Melanocyte of skin (primary cell): Measurements from ENCODE around the gene RRP1. TPM values are rescaled to one million over a fixed set of nuclear protein-coding genes. Genes with fewer than 3 reads are reported as not detected.

ENCODE experiments used
- small RNA-seq, 2 donors: library from RNA; depleted of rRNA; stranded (forward); fragments of <200 nt; gene quantifications; one replicate each; pipeline ENCODE3, GENCODE V24; 2012
- total RNA-seq, 2 donors: library from RNA; depleted of rRNA; stranded (reverse); fragments of >200 nt; gene quantifications; 2 replicates each; pipeline ENCODE4 v1.2.3, GENCODE V29; 2012

RRP1 gene, protein sequence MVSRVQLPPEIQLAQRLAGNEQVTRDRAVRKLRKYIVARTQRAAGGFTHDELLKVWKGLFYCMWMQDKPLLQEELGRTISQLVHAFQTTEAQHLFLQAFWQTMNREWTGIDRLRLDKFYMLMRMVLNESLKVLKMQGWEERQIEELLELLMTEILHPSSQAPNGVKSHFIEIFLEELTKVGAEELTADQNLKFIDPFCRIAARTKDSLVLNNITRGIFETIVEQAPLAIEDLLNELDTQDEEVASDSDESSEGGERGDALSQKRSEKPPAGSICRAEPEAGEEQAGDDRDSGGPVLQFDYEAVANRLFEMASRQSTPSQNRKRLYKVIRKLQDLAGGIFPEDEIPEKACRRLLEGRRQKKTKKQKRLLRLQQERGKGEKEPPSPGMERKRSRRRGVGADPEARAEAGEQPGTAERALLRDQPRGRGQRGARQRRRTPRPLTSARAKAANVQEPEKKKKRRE
- total RNA-seq, result 10 to 100 TPM; 26.2 to 33.0 TPM

GRCh38 chr21:43789276-43790009, at the start of gene RRP1:
RRP1 (plus strand) TSS chr21:43789577; CDS start chr21:43789630, 53 bp downstream.

DNA sequence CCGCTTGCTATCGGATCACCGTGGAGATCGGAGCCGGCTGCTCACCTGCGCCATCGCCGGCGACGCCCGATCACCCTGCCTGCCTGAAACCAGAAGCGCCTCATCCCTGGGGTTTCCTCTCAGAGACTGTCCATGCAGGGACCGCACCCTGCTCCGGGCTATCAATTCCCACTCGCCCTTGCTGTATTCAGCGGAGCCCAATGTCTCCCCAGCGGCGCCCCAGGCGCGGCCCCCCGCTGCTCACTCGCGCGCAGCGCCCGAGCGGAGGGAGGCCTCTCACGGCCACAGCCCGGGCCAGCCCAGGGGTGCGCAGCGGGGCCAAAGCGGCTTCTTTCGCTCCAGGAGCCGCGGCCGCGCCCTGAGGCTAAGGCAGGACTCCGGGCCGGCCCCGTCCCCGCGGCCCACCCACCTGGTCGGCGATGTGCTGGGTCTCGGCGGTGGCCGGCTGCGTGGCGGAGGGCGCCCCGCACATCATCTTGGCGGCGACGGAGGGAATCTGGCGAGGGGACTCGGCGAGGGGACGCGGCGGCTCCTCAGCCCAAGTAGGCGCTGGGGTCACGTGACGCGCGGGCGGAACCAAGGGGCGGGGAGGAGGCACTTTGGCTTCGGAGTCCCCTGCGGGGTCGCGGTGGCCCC, 13.5 kb upstream of the RRP1 start, which contains the start of gene CSTB:
CSTB (minus strand) TSS at position 514 of the 636 bp plus-strand sequence; CDS start at position 475, 39 bp downstream.

Small RNA genes lying within 50 kb of the gene (small RNA-seq; reads per million reads assigned to genes)
- 0 reads per million in 2 donors for gene AP001052.1

Other genes starting within 250 kb of the RRP1 start
- 1 to 10 TPM in 1 of 2 donors, under 1 TPM in 1; 0.33 to 1.0 TPM for gene HSF2BP, start 130.1 kb upstream of the RRP1 start, total RNA-seq
- gene RRP1B, start 130.0 kb upstream of the RRP1 start, total RNA-seq, result 10 to 100 TPM; 16.9 to 32.0 TPM
- 10 to 100 TPM; 36.3 to 47.1 TPM for gene PDXK, start 70.4 kb upstream of the RRP1 start, total RNA-seq
- gene CSTB, start 13.3 kb upstream of the RRP1 start, total RNA-seq, result 10 to 100 TPM; 52.3 to 65.4 TPM
- 10 to 100 TPM; 64.6 to 86.4 TPM for gene AGPAT3, start 75.6 kb downstream of the RRP1 start, total RNA-seq
- 10 to 100 TPM; 33.3 to 33.7 TPM for gene TRAPPC10, start 222.7 kb downstream of the RRP1 start, total RNA-seq